Thyroid gland (tissue), 4 donors: ENCODE results near the gene CSMD2. TPM values are rescaled to one million over a fixed set of nuclear protein-coding genes. Genes with fewer than 3 reads are reported as not detected.

Experiments used
- DNase-seq, 2 donors: peaks; one replicate each; pipeline ENCODE4 v3.0.0-alpha.2; 2019
- H3K27ac ChIP-seq, 3 donors: fragments of 200-600 bp; sonication (generic); 1 replicate in 2 of 3; 2 replicates in 1 of 3; pipeline ENCODE4 v1.5.1; 2016 to 2019; ENCODE audit warnings: mild to moderate bottlenecking in 1 of 3, moderate library complexity in 1 of 3
- H3K27me3 ChIP-seq: fragments of 200-600 bp; sonication (generic); one replicate; pipeline ENCODE4 v1.5.1; 2019
- H3K36me3 ChIP-seq, 2 donors: fragments of 200-600 bp; sonication (generic); one replicate each; pipeline ENCODE4 v1.5.1; 2016 to 2019
- H3K4me1 ChIP-seq, 2 donors: fragments of 200-600 bp; sonication (generic); one replicate each; pipeline ENCODE4 v1.5.1; 2017 to 2019
- H3K4me3 ChIP-seq, 3 donors: fragments of 200-600 bp; sonication (generic); replicated peaks in 1 of 3; 1 replicate in 2 of 3; 2 replicates in 1 of 3; pipeline ENCODE4 v1.5.1; 2016; ENCODE audit warnings: mild to moderate bottlenecking in 1 of 3
- H3K9me3 ChIP-seq: fragments of 200-600 bp; sonication (generic); one replicate; pipeline ENCODE4 v1.5.1; 2017
- POLR2A ChIP-seq, 2 donors: fragments of 450-650 bp; IDR thresholded peaks; one replicate each; pipeline ENCODE4 v1.6.1; 2017; ENCODE audit warnings: antibody characterized with exemption in 2 of 2, mild to moderate bottlenecking in 2 of 2, moderate library complexity in 1 of 2
- WGBS, 2 donors: methylation state at CpG; one replicate each; pipeline ENCODE4 v1.1.5; 2017; 5-methylcytosine and 5-hydroxymethylcytosine counted together
- intact Hi-C: fragments of 100-400 bp; cut with DNase I; formaldehyde crosslinking; loops from one replicate; pipeline ENCODE4 v1.15.1; 2023
- total RNA-seq, 4 donors: library from RNA; depleted of rRNA; stranded (reverse); fragments of >200 nt; gene quantifications; one replicate each; pipeline ENCODE4 v1.2.3, GENCODE V29; 2016
- TF ChIP-seq, protein P1 (sequence below), 6 experiments: fragments of 200-600 bp in 3 of 6; fragments of 450-650 bp in 3 of 6; sonication (generic) in 3 of 6; IDR thresholded peaks; one replicate each; pipeline ENCODE4 v1.5.1; 2016 to 2019; ENCODE audit warnings: antibody characterized with exemption in 6 of 6, mild to moderate bottlenecking in 2 of 6, inconsistent platforms in 1 of 6, moderate library complexity in 1 of 6

Gene CSMD2
- total RNA-seq, 4 donors from 2014 or later, result 0.10 to 0.45 (median 0.13) TPM; not detected in 1

- no peaks in the 10 kb centered on the region for H3K27me3 ChIP-seq
- intact Hi-C loops, result no loop called here
- no peaks in the 10 kb centered on the region for H3K9me3 ChIP-seq
- DNase-seq, result no peak
- no peaks in the 10 kb centered on the region for H3K36me3 ChIP-seq
- TF ChIP-seq POLR2A (IDR thresholded peaks at IDR 0.05), result no peak
- TF ChIP-seq, protein P1, sequence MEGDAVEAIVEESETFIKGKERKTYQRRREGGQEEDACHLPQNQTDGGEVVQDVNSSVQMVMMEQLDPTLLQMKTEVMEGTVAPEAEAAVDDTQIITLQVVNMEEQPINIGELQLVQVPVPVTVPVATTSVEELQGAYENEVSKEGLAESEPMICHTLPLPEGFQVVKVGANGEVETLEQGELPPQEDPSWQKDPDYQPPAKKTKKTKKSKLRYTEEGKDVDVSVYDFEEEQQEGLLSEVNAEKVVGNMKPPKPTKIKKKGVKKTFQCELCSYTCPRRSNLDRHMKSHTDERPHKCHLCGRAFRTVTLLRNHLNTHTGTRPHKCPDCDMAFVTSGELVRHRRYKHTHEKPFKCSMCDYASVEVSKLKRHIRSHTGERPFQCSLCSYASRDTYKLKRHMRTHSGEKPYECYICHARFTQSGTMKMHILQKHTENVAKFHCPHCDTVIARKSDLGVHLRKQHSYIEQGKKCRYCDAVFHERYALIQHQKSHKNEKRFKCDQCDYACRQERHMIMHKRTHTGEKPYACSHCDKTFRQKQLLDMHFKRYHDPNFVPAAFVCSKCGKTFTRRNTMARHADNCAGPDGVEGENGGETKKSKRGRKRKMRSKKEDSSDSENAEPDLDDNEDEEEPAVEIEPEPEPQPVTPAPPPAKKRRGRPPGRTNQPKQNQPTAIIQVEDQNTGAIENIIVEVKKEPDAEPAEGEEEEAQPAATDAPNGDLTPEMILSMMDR (IDR thresholded peaks at IDR 0.05), result no peak
- no peak overlapping the region for H3K27ac ChIP-seq
- H3K4me3 ChIP-seq, result no peak overlapping the region
- WGBS, 2 donors, result 90 to 94% methylated on average over 2 of the region's 2 CpGs
- H3K4me1 ChIP-seq, result no peaks in the 10 kb centered on the region
Measured at GRCh38 chr1:34029954-34030353, 135.1 kb downstream of the CSMD2 start.

DNA sequence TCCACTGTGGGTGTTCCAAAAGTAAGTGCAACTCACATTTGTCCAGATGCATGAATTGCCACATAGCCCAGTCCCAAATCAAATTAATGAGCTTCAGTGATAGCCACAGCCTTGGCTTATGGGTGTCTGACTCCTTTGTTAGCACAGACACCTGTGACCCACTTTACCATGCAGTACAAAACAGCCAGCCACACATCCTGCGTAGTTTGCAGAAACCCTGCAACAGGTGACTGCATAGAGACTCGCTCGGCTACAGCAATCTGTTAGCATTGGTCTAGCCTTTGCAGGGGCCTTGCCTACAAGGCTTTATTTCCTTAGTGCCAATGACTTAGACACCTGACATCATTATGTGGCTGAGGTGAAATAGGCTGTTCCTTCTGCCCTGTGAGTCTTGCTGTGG, 135.5 kb downstream of the CSMD2 start:
- 72 to 100% methylated on average over 3 of the region's 3 CpGs for WGBS, 2 donors
- Histone ChIP-seq H3K36me3 (no peaks in the 10 kb centered on the region), H3K4me3 (no peak overlapping the region), H3K4me1 (no peaks in the 10 kb centered on the region), H3K27ac (no peak overlapping the region), H3K27me3 (no peaks in the 10 kb centered on the region), H3K9me3 (no peaks in the 10 kb centered on the region)
- no peak for DNase-seq
- intact Hi-C loops, result no loop called here
- no peak for TF ChIP-seq POLR2A (IDR thresholded peaks at IDR 0.05)
- TF ChIP-seq, protein P1 (IDR thresholded peaks at IDR 0.05), result no peak

DNA sequence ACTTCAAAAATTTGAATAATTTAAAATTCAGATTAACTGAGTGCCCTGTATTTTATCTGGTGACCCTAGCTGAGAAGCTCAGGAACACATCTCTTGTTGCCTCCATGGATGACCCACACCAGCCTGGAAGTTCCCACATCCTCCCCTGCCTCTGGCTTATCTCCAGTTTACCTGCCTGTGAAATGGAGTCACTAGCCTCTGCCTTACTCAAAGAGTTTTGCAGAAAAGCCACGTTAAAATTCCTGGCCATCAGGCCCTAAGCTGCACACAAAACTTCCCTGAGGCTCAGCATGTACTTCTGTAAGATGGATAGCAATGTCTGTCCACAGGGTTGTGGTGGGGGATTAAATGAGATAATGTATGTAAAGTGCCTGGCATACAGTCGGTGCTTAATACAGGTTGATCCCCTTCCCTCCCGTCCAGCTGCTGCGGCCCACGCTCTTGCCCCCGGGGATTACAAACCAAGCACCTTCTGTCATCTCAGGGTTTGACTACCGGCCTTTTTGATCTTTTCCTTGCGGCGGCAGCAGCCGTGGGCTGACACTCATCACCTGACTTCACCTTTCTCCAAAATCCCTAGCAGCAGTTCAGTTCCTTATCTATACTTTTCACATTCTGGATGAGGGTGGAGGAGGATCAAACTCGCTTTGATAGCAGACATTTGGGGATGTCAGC, 136.5 kb downstream of the CSMD2 start:
- H3K27ac ChIP-seq, result no peak overlapping the region
- H3K4me3 ChIP-seq, result no peak overlapping the region
- no peaks in the 10 kb centered on the region for H3K36me3 ChIP-seq
- no peaks in the 10 kb centered on the region for H3K9me3 ChIP-seq
- no peaks in the 10 kb centered on the region for H3K4me1 ChIP-seq
- WGBS, 2 donors, result 83 to 84% methylated on average over 11 of the region's 11 CpGs
- H3K27me3 ChIP-seq, result no peaks in the 10 kb centered on the region
- no peak for DNase-seq
- TF ChIP-seq, protein P1 (IDR thresholded peaks at IDR 0.05), result no peak
- TF ChIP-seq POLR2A (IDR thresholded peaks at IDR 0.05), result no peak
- intact Hi-C loops, result no loop called here

- no peak overlapping the region for H3K4me3 ChIP-seq
- no peaks in the 10 kb centered on the region for H3K4me1 ChIP-seq
- TF ChIP-seq, protein P1 (IDR thresholded peaks at IDR 0.05), result no peak
- no peak for TF ChIP-seq POLR2A (IDR thresholded peaks at IDR 0.05)
- WGBS, 2 donors, result 71 to 83% methylated on average over 3 of the region's 3 CpGs
- no peak for DNase-seq
- no peaks in the 10 kb centered on the region for H3K36me3 ChIP-seq
- H3K27me3 ChIP-seq, result no peaks in the 10 kb centered on the region
- H3K9me3 ChIP-seq, result no peaks in the 10 kb centered on the region
- no peak overlapping the region for H3K27ac ChIP-seq
- intact Hi-C loops, result no loop called here
Measured at GRCh38 chr1:34025675-34026074, 139.4 kb downstream of the CSMD2 start.

DNA sequence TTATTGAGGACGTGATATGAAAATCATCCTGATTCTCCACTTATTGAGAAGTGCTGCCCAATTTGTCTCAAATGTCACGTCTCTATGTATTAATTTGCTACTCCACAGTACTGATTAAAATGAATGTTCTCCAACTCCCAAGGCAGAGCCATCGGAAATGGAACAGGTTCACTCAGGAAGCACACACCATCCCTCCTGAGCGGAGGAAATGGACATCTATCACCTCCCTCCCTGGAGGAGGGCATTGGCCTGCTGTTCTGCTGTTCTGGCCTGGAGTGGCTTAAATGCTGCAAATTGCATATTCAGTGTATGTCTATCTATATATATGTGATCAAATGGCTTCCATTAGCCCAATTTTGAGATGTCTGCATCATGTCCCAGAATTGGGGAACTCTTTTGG, 140.5 kb downstream of the CSMD2 start:
- Histone ChIP-seq H3K27ac (no peak overlapping the region), H3K4me1 (no peaks in the 10 kb centered on the region), H3K36me3 (no peaks in the 10 kb centered on the region), H3K27me3 (no peaks in the 10 kb centered on the region), H3K9me3 (no peaks in the 10 kb centered on the region), H3K4me3 (no peak overlapping the region)
- no peak for DNase-seq
- TF ChIP-seq, protein P1 (IDR thresholded peaks at IDR 0.05), result no peak
- TF ChIP-seq POLR2A (IDR thresholded peaks at IDR 0.05), result no peak
- intact Hi-C loops, result no loop called here
- WGBS, 2 donors, result 78 to 86% methylated on average over 4 of the region's 4 CpGs
